WTC11 (cell line): ENCODE data around the gene TLE4. TPM values are rescaled to one million over a fixed set of nuclear protein-coding genes. Genes with fewer than 3 reads are reported as not detected.

ENCODE experiments used
- ATAC-seq: fragments of 200-7000 bp; cut with Tn5 transposase; 2 replicates; pipeline ENCODE4 v1.10.0; 2021; ENCODE audit warnings: mild to moderate bottlenecking, moderate library complexity
- CTCF ChIA-PET: fragments of 300-600 bp; sonication (Branson Sonifier 250); formaldehyde crosslinking; loops from one replicate; lab custom pipeline; 2021; ENCODE audit warnings: antibody characterized with exemption; lab: Charles Lee
- POLR2A ChIA-PET: fragments of 350-600 bp; sonication (Branson Sonifier 250); formaldehyde crosslinking; loops from one replicate; lab custom pipeline; 2021; ENCODE audit warnings: antibody characterized with exemption; lab: Charles Lee
- DNase-seq: peaks from one replicate; pipeline ENCODE4 v3.0.0; 2021; ENCODE audit warnings: low spot score
- H3K27ac Mint-ChIP-seq: 2 replicates; pipeline ENCODE4 v1.8.0; 2021; ENCODE audit warnings: mixed read lengths
- H3K27me3 Mint-ChIP-seq: 2 replicates; pipeline ENCODE4 v1.8.0; 2021; ENCODE audit warnings: low read depth, mild to moderate bottlenecking, moderate library complexity, mixed read lengths
- H3K36me3 Mint-ChIP-seq: 2 replicates; pipeline ENCODE4 v1.8.0; 2021; ENCODE audit warnings: mixed read lengths
- H3K4me1 Mint-ChIP-seq: 2 replicates; pipeline ENCODE4 v1.8.0; 2022; ENCODE audit warnings: mixed read lengths
- H3K4me3 Mint-ChIP-seq: 2 replicates; pipeline ENCODE4 v1.8.0; 2021; ENCODE audit warnings: mild to moderate bottlenecking, moderate library complexity, mixed read lengths
- H3K9me3 Mint-ChIP-seq: 2 replicates; pipeline ENCODE4 v1.8.0; 2021; ENCODE audit warnings: mixed read lengths
- ELF4 ChIP-seq: sonication (generic); formaldehyde crosslinking; IDR thresholded peaks from 2 replicates; pipeline ENCODE4 v1.8.1; 2022; ENCODE audit warnings: low read depth, mild to moderate bottlenecking, moderate library complexity, missing genetic modification reagents
- FOXK1 ChIP-seq: sonication (generic); formaldehyde crosslinking; IDR thresholded peaks from 2 replicates; pipeline ENCODE4 v1.8.0; 2022; ENCODE audit warnings: mild to moderate bottlenecking, moderate library complexity, missing genetic modification reagents
- KAT7 ChIP-seq: sonication (generic); formaldehyde crosslinking; IDR thresholded peaks from 2 replicates; pipeline ENCODE4 v1.8.1; 2023; ENCODE audit warnings: missing genetic modification reagents, mild to moderate bottlenecking, borderline replicate concordance
- MYBL2 ChIP-seq: sonication (generic); formaldehyde crosslinking; IDR thresholded peaks from 2 replicates; pipeline ENCODE4 v1.8.1; 2023; ENCODE audit warnings: mild to moderate bottlenecking, moderate library complexity, missing genetic modification reagents
- RELA ChIP-seq: sonication (generic); formaldehyde crosslinking; IDR thresholded peaks from 2 replicates; pipeline ENCODE4 v1.8.1; 2022; ENCODE audit warnings: missing genetic modification reagents, mild to moderate bottlenecking, borderline replicate concordance
- SOX15 ChIP-seq: fragments of 250-450 bp; sonication (Bioruptor Pico); IDR thresholded peaks from 2 replicates; pipeline ENCODE4 v1.9.0; 2021; ENCODE audit warnings: mild to moderate bottlenecking
- TEAD1 ChIP-seq: sonication (generic); formaldehyde crosslinking; IDR thresholded peaks from 2 replicates; pipeline ENCODE4 v1.8.0; 2022; ENCODE audit warnings: mild to moderate bottlenecking, missing genetic modification reagents
- ZNF121 ChIP-seq: sonication (generic); formaldehyde crosslinking; IDR thresholded peaks from 2 replicates; pipeline ENCODE4 v1.8.0; 2023; ENCODE audit warnings: missing genetic modification reagents
- ZNF232 ChIP-seq: sonication (generic); formaldehyde crosslinking; IDR thresholded peaks from 2 replicates; pipeline ENCODE4 v1.8.0; 2022; ENCODE audit warnings: mild to moderate bottlenecking, missing genetic modification reagents
- ZNF263 ChIP-seq: sonication (generic); formaldehyde crosslinking; IDR thresholded peaks from 2 replicates; pipeline ENCODE4 v1.8.1; 2022; ENCODE audit warnings: low read depth, mild to moderate bottlenecking, moderate library complexity, missing genetic modification reagents
- ZNF317 ChIP-seq: sonication (generic); formaldehyde crosslinking; IDR thresholded peaks from 2 replicates; pipeline ENCODE4 v1.8.1; 2023; ENCODE audit warnings: low read depth, mild to moderate bottlenecking, moderate library complexity, missing genetic modification reagents, borderline replicate concordance
- total RNA-seq: library from RNA; stranded (reverse); gene quantifications from 3 replicates; pipeline ENCODE4 v1.2.3, GENCODE V29; 2021
- TF ChIP-seq, protein P1 (sequence below): fragments of 250-450 bp; sonication (Bioruptor Pico); conservative IDR thresholded peaks from 2 replicates; pipeline ENCODE4 v1.9.0; 2021; ENCODE audit warnings: mild to moderate bottlenecking
- TF ChIP-seq, protein P2 (sequence below): sonication (generic); formaldehyde crosslinking; IDR thresholded peaks from 2 replicates; pipeline ENCODE4 v1.8.0; 2023; ENCODE audit warnings: mild to moderate bottlenecking, missing genetic modification reagents
- TF ChIP-seq, protein P3 (sequence below): sonication (generic); formaldehyde crosslinking; IDR thresholded peaks from 2 replicates; pipeline ENCODE4 v1.8.1; 2022; ENCODE audit warnings: low read depth, mild to moderate bottlenecking, moderate library complexity, missing genetic modification reagents, borderline replicate concordance
- TF ChIP-seq, protein P4 (sequence below): sonication (generic); formaldehyde crosslinking; IDR thresholded peaks from 2 replicates; pipeline ENCODE4 v1.8.1; 2023; ENCODE audit warnings: mild to moderate bottlenecking, missing genetic modification reagents
- TF ChIP-seq, protein P5 (sequence below): sonication (generic); formaldehyde crosslinking; IDR thresholded peaks from 2 replicates; pipeline ENCODE4 v1.8.0; 2022; ENCODE audit warnings: mild to moderate bottlenecking, missing genetic modification reagents
- TF ChIP-seq, protein P6 (sequence below): sonication (generic); formaldehyde crosslinking; IDR thresholded peaks from 2 replicates; pipeline ENCODE4 v1.8.1; 2023; ENCODE audit warnings: mild to moderate bottlenecking, missing genetic modification reagents

The TLE4 gene
- total RNA-seq, 1 experiment from 2014 or later = 48.1 TPM

DNA sequence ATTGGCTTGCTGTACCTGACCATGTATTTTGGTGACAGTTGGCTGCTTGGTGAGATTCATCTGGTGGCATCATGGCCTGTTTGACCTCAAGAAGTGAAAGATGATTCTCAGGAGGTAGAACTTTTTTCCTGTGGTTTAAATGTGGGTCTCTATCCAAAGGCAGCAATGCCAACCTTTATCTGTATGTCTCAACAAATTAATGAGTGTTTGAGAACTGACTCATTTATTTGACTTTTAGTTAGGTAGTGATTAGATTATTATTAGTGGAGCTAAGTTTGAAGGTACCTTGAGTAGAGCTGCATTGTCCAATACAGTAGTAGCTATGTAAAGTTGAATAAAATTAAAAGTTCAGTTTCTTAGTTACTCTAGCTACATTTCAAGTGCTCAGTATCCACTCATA is 48.2 kb downstream of the TLE4 start (continued):
- TF ChIP-seq KAT7 (no peak), TEAD1 (CRISPR knock-in tag) (no peak)

DNA sequence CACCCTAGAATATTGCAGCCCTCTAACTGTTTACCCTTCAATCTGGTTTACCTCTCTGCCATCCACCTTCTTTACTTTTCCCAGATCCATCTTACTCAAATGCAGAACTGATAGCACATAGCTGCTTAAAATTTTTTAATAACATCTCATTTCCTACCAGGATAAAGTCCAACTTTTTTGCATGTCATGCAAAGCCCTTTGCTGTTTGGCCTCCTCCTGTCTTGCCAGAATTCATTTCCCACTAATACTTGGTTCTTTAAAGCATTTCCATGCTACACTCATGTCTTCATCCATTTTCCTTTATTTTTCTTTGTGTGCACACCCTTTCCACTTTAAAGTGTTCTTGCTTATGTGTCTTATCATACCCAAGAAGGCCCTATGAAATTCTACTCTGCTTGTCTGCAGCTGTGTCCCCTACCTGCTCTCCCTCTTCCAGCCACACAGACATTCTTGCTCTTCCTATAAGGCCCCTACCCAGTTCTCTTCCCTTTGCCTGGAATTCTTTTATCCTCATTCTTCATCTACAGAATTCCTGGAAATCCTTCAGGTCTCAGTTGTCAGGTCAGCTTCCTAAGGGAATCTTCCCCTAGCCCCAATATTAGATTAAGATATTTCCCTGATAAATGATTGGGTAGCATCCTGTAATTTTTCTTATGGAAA is 50.3 kb downstream of the TLE4 start:
- 0 out of 2 replicates have a peak, but pooled peaks cover 3% of the 10 kb centered on the region for H3K9me3 Mint-ChIP-seq
- H3K27ac Mint-ChIP-seq = no peak overlapping the region; the same call in 1 of the 2 replicates
- DNase-seq = no peak
- peaks cover 45% of the 10 kb centered on the region for H3K4me1 Mint-ChIP-seq
- CTCF ChIA-PET = no interaction called here
- H3K27me3 Mint-ChIP-seq = no peaks in the 10 kb centered on the region
- TF ChIP-seq, protein P1, sequence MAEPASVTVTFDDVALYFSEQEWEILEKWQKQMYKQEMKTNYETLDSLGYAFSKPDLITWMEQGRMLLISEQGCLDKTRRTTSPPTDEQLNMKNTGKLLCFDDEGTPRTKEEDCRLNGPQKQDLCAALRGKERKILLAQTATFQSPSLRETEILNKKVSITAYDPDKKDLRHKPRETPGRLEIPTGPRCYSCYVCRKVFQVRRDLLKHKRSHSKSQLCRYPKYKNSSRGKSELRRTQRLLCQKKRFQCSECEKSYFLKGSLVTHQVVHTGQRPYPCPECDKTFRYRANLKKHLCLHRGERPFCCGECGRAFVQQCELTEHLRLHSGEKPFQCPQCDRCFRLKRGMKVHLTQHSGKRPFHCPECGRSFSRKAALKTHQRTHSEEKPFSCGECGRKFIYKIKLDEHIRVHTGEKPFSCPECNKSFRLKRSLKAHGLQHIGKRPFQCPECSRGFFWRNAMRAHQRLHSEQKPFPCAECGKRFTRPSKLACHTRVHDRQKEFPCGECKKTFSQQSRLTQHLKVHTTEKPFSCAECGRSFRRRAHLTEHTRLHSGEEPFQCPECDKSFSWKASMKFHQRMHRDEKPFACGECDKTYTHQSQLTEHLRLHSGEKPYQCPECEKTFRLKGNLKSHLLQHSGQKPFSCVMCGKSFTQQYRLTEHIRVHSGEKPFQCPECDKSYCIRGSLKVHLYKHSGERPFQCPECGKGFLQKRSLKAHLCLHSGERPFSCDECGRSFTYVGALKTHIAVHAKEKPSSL = no peak
- TF ChIP-seq, protein P2, sequence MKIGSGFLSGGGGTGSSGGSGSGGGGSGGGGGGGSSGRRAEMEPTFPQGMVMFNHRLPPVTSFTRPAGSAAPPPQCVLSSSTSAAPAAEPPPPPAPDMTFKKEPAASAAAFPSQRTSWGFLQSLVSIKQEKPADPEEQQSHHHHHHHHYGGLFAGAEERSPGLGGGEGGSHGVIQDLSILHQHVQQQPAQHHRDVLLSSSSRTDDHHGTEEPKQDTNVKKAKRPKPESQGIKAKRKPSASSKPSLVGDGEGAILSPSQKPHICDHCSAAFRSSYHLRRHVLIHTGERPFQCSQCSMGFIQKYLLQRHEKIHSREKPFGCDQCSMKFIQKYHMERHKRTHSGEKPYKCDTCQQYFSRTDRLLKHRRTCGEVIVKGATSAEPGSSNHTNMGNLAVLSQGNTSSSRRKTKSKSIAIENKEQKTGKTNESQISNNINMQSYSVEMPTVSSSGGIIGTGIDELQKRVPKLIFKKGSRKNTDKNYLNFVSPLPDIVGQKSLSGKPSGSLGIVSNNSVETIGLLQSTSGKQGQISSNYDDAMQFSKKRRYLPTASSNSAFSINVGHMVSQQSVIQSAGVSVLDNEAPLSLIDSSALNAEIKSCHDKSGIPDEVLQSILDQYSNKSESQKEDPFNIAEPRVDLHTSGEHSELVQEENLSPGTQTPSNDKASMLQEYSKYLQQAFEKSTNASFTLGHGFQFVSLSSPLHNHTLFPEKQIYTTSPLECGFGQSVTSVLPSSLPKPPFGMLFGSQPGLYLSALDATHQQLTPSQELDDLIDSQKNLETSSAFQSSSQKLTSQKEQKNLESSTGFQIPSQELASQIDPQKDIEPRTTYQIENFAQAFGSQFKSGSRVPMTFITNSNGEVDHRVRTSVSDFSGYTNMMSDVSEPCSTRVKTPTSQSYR (CRISPR knock-in tag) = no peak
- H3K4me3 Mint-ChIP-seq = no peak overlapping the region
- ATAC-seq = peak; percentile 71
- POLR2A ChIA-PET = no interaction called here
- H3K36me3 Mint-ChIP-seq = peaks cover 6% of the 10 kb centered on the region

DNA sequence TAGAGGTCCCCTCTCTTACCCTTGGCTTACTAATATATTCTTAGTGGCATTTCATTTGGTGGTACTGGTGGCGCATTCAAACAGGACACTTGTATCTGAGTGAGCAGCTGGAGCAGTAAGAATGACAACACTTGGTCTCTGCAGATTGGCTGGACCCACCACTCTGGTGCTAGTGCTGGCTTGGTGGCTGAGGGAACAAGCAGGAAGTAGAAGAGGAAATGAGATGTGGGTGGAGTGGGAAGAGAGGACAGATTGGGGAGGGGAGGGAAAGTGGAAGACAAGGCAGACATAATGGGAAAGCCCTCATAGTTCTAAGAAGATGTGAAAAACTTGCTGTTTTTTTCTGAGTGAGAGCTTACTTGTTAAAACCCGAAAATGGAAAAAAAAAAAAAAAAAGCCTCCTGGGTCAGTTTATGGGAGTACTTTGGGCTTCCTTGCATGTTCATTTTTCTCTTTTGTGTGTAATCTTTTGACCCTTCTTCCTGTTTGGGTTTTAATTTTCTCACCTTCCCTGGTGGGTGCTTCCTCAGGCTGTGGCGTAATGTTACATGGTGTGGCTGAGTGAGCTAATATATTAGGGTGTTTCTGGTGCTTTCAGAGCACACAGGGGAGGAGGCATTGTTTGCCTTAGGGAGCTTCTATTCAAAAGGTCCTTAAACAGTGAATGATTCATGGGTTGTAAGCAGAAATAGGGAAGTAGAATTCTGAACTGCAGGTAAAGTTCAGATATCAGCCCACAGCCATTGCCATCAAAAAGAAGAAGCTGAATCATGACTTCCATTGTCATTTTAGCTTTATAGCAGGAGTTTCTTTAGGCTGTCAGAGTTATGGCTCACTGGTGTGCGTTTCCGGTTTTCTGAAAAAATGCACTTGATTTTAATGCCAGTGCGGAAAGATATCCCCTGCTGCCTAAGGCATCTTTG is 52.3 kb downstream of the TLE4 start:
- H3K27me3 Mint-ChIP-seq = no peaks in the 10 kb centered on the region
- H3K4me3 Mint-ChIP-seq = no peak overlapping the region
- H3K36me3 Mint-ChIP-seq = peaks cover 6% of the 10 kb centered on the region
- H3K4me1 Mint-ChIP-seq = peaks cover 44% of the 10 kb centered on the region
- ATAC-seq (peak; percentile 65), DNase-seq (no peak)
- POLR2A ChIA-PET = no interaction called here
- peak overlapping the region; percentile 3 for H3K27ac Mint-ChIP-seq
- H3K9me3 Mint-ChIP-seq = 0 out of 2 replicates have a peak, but pooled peaks cover 3% of the 10 kb centered on the region
- CTCF ChIA-PET = no interaction called here
- TF ChIP-seq ZNF121 (CRISPR knock-in tag) (no peak), ELF4 (CRISPR knock-in tag) (no peak), FOXK1 (no peak), SOX15 (CRISPR knock-in tag) (no peak), MYBL2 (no peak), ZNF263 (CRISPR knock-in tag) (no peak)
- TF ChIP-seq, protein P3, sequence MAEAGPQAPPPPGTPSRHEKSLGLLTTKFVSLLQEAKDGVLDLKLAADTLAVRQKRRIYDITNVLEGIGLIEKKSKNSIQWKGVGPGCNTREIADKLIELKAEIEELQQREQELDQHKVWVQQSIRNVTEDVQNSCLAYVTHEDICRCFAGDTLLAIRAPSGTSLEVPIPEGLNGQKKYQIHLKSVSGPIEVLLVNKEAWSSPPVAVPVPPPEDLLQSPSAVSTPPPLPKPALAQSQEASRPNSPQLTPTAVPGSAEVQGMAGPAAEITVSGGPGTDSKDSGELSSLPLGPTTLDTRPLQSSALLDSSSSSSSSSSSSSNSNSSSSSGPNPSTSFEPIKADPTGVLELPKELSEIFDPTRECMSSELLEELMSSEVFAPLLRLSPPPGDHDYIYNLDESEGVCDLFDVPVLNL = no peak

DNA sequence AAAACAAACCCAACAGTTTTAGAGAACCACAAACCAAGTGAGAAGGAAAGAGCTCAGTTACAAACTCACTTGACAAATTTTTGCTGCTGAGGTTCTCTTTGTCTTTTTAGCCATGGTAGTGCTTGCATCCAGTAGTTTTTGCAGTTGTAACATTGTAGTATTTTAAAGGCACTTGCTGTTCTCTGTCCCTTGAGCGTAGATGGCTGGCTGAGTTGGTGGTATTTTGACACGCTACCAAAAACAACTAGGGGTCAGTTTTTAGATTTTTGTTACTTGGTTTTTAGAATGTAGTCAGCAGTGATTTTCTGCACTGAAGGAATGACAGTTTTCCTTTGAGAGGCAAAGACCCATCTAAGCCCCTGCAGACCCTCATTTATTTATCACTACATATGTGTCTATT is 58.0 kb downstream of the TLE4 start:
- Mint-ChIP-seq H3K9me3 (no peaks in the 10 kb centered on the region), H3K27me3 (no peaks in the 10 kb centered on the region), H3K27ac (no peak overlapping the region), H3K4me1 (peaks cover 59% of the 10 kb centered on the region), H3K36me3 (no peaks in the 10 kb centered on the region), H3K4me3 (no peak overlapping the region)
- no peak for DNase-seq
- POLR2A ChIA-PET = no interaction called here
- CTCF ChIA-PET = interaction anchor here (0.8 kb wide), 1 partner anchor 24 kb away, joined by 3 read pairs; no protein-coding TSS in a partner anchor
- no peak for ATAC-seq
- TF ChIP-seq, protein P4, sequence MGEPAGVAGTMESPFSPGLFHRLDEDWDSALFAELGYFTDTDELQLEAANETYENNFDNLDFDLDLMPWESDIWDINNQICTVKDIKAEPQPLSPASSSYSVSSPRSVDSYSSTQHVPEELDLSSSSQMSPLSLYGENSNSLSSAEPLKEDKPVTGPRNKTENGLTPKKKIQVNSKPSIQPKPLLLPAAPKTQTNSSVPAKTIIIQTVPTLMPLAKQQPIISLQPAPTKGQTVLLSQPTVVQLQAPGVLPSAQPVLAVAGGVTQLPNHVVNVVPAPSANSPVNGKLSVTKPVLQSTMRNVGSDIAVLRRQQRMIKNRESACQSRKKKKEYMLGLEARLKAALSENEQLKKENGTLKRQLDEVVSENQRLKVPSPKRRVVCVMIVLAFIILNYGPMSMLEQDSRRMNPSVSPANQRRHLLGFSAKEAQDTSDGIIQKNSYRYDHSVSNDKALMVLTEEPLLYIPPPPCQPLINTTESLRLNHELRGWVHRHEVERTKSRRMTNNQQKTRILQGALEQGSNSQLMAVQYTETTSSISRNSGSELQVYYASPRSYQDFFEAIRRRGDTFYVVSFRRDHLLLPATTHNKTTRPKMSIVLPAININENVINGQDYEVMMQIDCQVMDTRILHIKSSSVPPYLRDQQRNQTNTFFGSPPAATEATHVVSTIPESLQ = no peak
- TF ChIP-seq ZNF317 (CRISPR knock-in tag) (no peak), ZNF232 (CRISPR knock-in tag) (no peak), RELA (CRISPR knock-in tag) (no peak)
- TF ChIP-seq, protein P5, sequence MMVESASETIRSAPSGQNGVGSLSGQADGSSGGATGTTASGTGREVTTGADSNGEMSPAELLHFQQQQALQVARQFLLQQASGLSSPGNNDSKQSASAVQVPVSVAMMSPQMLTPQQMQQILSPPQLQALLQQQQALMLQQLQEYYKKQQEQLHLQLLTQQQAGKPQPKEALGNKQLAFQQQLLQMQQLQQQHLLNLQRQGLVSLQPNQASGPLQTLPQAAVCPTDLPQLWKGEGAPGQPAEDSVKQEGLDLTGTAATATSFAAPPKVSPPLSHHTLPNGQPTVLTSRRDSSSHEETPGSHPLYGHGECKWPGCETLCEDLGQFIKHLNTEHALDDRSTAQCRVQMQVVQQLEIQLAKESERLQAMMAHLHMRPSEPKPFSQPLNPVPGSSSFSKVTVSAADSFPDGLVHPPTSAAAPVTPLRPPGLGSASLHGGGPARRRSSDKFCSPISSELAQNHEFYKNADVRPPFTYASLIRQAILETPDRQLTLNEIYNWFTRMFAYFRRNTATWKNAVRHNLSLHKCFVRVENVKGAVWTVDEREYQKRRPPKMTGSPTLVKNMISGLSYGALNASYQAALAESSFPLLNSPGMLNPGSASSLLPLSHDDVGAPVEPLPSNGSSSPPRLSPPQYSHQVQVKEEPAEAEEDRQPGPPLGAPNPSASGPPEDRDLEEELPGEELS (CRISPR knock-in tag) = no peak
- TF ChIP-seq, protein P6, sequence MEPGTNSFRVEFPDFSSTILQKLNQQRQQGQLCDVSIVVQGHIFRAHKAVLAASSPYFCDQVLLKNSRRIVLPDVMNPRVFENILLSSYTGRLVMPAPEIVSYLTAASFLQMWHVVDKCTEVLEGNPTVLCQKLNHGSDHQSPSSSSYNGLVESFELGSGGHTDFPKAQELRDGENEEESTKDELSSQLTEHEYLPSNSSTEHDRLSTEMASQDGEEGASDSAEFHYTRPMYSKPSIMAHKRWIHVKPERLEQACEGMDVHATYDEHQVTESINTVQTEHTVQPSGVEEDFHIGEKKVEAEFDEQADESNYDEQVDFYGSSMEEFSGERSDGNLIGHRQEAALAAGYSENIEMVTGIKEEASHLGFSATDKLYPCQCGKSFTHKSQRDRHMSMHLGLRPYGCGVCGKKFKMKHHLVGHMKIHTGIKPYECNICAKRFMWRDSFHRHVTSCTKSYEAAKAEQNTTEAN (CRISPR knock-in tag) = no peak
